ENCODE results near the gene NIM1K.

DNA sequence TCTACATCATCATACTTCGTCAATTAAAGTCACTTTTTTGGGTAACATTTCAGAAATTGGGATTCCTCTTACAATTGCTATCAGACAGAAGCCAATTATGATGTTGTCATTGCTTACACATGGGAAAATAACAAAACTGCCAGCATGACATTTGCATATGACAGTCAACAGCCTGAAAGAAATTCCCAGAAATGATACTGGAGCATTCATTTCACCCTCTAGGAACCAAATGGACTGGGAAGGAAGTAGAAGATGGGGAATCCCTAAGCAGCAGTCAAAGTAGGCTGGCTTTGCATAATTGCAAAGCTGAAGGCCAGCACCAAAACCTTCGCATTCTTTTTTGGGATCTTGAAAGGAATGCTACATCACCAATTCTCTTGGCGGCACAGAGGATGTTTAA, 110.5 kb downstream of the NIM1K start:
- TF ChIP-seq, protein P1, sequence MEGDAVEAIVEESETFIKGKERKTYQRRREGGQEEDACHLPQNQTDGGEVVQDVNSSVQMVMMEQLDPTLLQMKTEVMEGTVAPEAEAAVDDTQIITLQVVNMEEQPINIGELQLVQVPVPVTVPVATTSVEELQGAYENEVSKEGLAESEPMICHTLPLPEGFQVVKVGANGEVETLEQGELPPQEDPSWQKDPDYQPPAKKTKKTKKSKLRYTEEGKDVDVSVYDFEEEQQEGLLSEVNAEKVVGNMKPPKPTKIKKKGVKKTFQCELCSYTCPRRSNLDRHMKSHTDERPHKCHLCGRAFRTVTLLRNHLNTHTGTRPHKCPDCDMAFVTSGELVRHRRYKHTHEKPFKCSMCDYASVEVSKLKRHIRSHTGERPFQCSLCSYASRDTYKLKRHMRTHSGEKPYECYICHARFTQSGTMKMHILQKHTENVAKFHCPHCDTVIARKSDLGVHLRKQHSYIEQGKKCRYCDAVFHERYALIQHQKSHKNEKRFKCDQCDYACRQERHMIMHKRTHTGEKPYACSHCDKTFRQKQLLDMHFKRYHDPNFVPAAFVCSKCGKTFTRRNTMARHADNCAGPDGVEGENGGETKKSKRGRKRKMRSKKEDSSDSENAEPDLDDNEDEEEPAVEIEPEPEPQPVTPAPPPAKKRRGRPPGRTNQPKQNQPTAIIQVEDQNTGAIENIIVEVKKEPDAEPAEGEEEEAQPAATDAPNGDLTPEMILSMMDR (IDR thresholded peaks at IDR 0.05), result no peak
- no peak for TF ChIP-seq POLR2A (IDR thresholded peaks at IDR 0.05)

Data from vagina (tissue), 2 donors.